ENCODE results near the gene PRKACB. TPM values are rescaled to one million over a fixed set of nuclear protein-coding genes. Genes with fewer than 3 reads are reported as not detected.
"Not testable (repeated sequence)": the region's sequence is repeated elsewhere in the genome, so short reads cannot be mapped to it uniquely, and the experiment has no call there.

PRKACB gene
- total RNA-seq, 1 donor from 2014 or later: 44.1 TPM

DNA sequence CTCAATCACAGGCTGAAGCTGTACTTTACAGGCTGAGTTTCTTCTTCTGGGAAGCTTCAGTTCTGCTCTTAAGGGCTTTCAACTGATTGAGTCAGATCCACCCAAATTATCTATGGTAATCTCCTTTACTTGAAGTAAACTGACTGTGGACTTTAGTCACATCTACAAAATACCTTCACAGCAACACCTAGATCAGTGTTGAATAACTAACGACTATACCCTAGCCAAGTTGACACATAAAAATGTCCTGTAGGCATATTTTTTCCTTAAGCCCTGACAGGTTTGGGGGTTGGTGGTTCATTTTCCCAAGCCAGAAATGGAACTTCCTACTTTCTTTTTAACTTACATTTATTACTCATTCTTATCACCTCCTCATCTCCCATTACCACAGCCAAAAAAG, 42.9 kb upstream of the PRKACB start:
- H3K36me3 Mint-ChIP-seq: peaks cover 18% of the 10 kb centered on the region
- Histone ChIP-seq H3K4me3 (no peak overlapping the region), H3K79me2 (ENCODE audit: low read depth) (peaks cover 36% of the 10 kb centered on the region), H3K36me3 (no peaks in the 10 kb centered on the region), H3K4me1 (peaks cover 9% of the 10 kb centered on the region), H3K27ac (no peak overlapping the region), H2AFZ (replicated peaks) (no peak overlapping the region), H3K27me3 (no peaks in the 10 kb centered on the region), H3F3A (ENCODE audit: low read depth) (no peaks in the 10 kb centered on the region), H4K20me1 (ENCODE audit: low read depth) (no peaks in the 10 kb centered on the region), H3K9ac (no peak overlapping the region), H3K9me3 (ENCODE audit: low read depth) (no peaks in the 10 kb centered on the region), H3K4me2 (no peak overlapping the region)
- H3K9me3 Mint-ChIP-seq: peaks cover 13% of the 10 kb centered on the region
- no peak overlapping the region for H3K4me3 Mint-ChIP-seq
- H3K4me1 Mint-ChIP-seq: peaks cover 7% of the 10 kb centered on the region
- H3K27me3 Mint-ChIP-seq (ENCODE audit: insufficient read depth, low read depth): no peaks in the 10 kb centered on the region
- no peak for DNase-seq (ENCODE audit: low spot score)
- TF ChIP-seq, protein P1, sequence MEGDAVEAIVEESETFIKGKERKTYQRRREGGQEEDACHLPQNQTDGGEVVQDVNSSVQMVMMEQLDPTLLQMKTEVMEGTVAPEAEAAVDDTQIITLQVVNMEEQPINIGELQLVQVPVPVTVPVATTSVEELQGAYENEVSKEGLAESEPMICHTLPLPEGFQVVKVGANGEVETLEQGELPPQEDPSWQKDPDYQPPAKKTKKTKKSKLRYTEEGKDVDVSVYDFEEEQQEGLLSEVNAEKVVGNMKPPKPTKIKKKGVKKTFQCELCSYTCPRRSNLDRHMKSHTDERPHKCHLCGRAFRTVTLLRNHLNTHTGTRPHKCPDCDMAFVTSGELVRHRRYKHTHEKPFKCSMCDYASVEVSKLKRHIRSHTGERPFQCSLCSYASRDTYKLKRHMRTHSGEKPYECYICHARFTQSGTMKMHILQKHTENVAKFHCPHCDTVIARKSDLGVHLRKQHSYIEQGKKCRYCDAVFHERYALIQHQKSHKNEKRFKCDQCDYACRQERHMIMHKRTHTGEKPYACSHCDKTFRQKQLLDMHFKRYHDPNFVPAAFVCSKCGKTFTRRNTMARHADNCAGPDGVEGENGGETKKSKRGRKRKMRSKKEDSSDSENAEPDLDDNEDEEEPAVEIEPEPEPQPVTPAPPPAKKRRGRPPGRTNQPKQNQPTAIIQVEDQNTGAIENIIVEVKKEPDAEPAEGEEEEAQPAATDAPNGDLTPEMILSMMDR (IDR thresholded peaks at IDR 0.05): no peak
- TF ChIP-seq EZH2phosphoT487 (IDR thresholded peaks at IDR 0.05) (no peak), EZH2 (IDR thresholded peaks at IDR 0.05) (no peak)
- no peak overlapping the region for H3K27ac Mint-ChIP-seq

DNA sequence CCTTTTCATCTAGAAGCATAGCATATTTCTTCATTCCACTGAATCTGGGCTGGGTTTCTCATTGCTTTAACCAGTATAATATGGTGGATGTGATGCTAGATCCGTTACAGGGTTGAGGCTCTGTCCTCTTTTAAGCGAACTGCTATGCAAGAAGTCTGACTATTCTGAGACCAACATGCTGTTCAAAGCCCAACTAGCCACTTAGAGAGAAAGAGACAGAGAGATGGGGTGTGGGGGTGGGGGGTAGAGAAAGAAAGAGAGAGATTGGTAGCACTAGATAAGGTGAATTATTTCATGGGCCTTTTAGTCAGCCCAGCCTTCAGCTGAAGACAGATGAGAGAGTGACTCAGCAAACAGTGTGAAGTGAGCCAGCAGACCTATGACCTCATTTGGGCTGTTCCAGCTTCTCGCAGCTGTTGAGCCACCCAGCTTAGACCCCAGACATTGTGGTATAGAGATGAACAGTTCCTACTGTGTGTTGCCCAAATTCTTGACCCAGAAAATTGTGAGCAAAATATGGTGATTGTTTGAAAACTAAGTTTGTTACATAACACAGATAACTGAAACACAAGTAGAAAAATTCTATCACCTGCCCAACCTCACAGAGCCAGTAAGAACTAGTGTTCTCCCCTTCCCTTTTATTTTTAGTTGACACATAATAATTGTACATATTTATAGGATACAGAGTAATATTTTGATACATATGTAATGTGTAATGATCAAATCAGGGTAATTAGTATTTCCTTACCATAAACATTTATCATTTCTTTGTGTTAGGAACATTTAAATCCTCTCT, 40.7 kb upstream of the PRKACB start:
- Histone ChIP-seq H3K4me3 (no peak overlapping the region), H3K27me3 (no peaks in the 10 kb centered on the region), H3K27ac (no peak overlapping the region), H3K4me2 (no peak overlapping the region), H3K9ac (no peak overlapping the region), H3K4me1 (peaks cover 9% of the 10 kb centered on the region), H3K9me3 (ENCODE audit: low read depth) (no peaks in the 10 kb centered on the region), H3K79me2 (ENCODE audit: low read depth) (peaks cover 14% of the 10 kb centered on the region), H3F3A (ENCODE audit: low read depth) (no peaks in the 10 kb centered on the region), H2AFZ (replicated peaks) (no peak overlapping the region), H4K20me1 (ENCODE audit: low read depth) (no peaks in the 10 kb centered on the region), H3K36me3 (no peaks in the 10 kb centered on the region)
- H3K9me3 Mint-ChIP-seq: peaks cover 12% of the 10 kb centered on the region
- DNase-seq (ENCODE audit: low spot score): peak; percentile 46
- H3K36me3 Mint-ChIP-seq: peaks cover 12% of the 10 kb centered on the region
- TF ChIP-seq, protein P1 (IDR thresholded peaks at IDR 0.05): no peak
- TF ChIP-seq EZH2 (IDR thresholded peaks at IDR 0.05) (no peak), EZH2phosphoT487 (IDR thresholded peaks at IDR 0.05) (no peak)
- no peaks in the 10 kb centered on the region for H3K27me3 Mint-ChIP-seq (ENCODE audit: insufficient read depth, low read depth)
- H3K27ac Mint-ChIP-seq: no peak overlapping the region
- no peak overlapping the region for H3K4me3 Mint-ChIP-seq
- H3K4me1 Mint-ChIP-seq: peaks cover 7% of the 10 kb centered on the region

DNA sequence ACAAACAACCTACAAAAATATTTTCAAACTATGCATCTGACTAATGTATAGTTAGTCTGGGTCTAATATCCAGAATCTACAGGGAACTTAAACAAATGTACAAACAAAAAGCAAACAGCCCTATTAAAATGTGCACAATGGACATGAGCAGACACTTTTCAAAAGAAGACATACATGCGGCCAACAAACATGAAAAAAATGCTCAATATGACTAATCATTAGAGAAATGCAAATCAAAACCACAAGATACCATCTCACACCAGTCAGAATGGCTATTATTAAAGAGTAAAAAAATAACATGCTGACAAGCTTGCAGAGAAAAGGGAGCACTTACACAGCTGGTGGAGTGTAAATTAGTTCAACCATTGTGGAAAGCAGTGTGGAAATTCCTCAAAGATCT, 36.5 kb upstream of the PRKACB start:
- H3K36me3 ChIP-seq; H3K4me3 ChIP-seq; H3K27ac ChIP-seq; H3K79me2 ChIP-seq (ENCODE audit: low read depth); H3K27ac Mint-ChIP-seq; H3K4me2 ChIP-seq; H3K9me3 ChIP-seq (ENCODE audit: low read depth); H3F3A ChIP-seq (ENCODE audit: low read depth); H3K9ac ChIP-seq; H3K9me3 Mint-ChIP-seq; H3K4me1 ChIP-seq; H3K4me3 Mint-ChIP-seq; H2AFZ ChIP-seq (replicated peaks); DNase-seq (ENCODE audit: low spot score); H4K20me1 ChIP-seq (ENCODE audit: low read depth); H3K4me1 Mint-ChIP-seq; H3K27me3 ChIP-seq; H3K27me3 Mint-ChIP-seq (ENCODE audit: insufficient read depth, low read depth): not testable (repeated sequence)
- peaks cover 10% of the 10 kb centered on the region for H3K36me3 Mint-ChIP-seq

DNA sequence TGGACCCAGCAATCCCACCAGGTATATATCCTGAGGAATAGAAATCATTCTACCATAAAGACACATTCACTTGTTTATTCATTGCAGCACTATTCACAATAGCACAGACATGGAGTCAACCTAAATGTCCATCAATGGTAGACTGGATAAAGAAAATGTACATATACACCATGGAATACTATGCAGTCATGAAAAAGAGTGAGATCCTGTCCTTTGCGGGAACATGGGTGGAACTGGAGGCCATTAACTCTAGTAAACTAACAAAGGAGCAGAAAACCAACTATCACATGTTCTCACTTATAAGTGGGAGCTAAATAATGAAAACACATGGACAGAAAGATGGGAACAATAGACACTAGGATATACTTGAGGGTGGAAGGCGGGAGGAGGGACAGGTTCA, 36.1 kb upstream of the PRKACB start:
- Histone ChIP-seq H3K4me3 (no peak overlapping the region), H3K27me3 (no peaks in the 10 kb centered on the region), H3K4me2 (no peak overlapping the region), H2AFZ (replicated peaks) (no peak overlapping the region), H4K20me1 (ENCODE audit: low read depth) (no peaks in the 10 kb centered on the region), H3K79me2 (ENCODE audit: low read depth) (peaks cover 6% of the 10 kb centered on the region), H3K27ac (no peak overlapping the region), H3K9me3 (ENCODE audit: low read depth) (no peaks in the 10 kb centered on the region), H3K9ac (no peak overlapping the region), H3F3A (ENCODE audit: low read depth) (no peaks in the 10 kb centered on the region), H3K4me1 (peaks cover 8% of the 10 kb centered on the region), H3K36me3 (no peaks in the 10 kb centered on the region)
- no peak for DNase-seq (ENCODE audit: low spot score)
- no peaks in the 10 kb centered on the region for H3K27me3 Mint-ChIP-seq (ENCODE audit: insufficient read depth, low read depth)
- peaks cover 5% of the 10 kb centered on the region for H3K4me1 Mint-ChIP-seq
- peaks cover 10% of the 10 kb centered on the region for H3K36me3 Mint-ChIP-seq
- no peak overlapping the region for H3K4me3 Mint-ChIP-seq
- peaks cover 9% of the 10 kb centered on the region for H3K9me3 Mint-ChIP-seq
- TF ChIP-seq EZH2phosphoT487 (IDR thresholded peaks at IDR 0.05) (no peak), EZH2 (IDR thresholded peaks at IDR 0.05) (no peak)
- TF ChIP-seq, protein P1 (IDR thresholded peaks at IDR 0.05): no peak
- no peak overlapping the region for H3K27ac Mint-ChIP-seq
